Measurements from ENCODE around the gene TTC7B.

GRCh38 chr14:90827919-90828610, 11.8 kb upstream of the TTC7B start:
- TF ChIP-seq POLR2AphosphoS5 (IDR thresholded peaks at IDR 0.05) (peak; percentile 67), TAF1 (IDR thresholded peaks at IDR 0.05; ENCODE audit: low read depth) (no peak), EZH2 (IDR thresholded peaks at IDR 0.05; ENCODE audit: borderline replicate concordance, insufficient read depth, low read length, poor library complexity, severe bottlenecking) (no peak), EP300 (conservative IDR thresholded peaks at IDR 0.05; ENCODE audit: poor library complexity, severe bottlenecking) (no peak), SMC3 (conservative IDR thresholded peaks at IDR 0.05; ENCODE audit: poor library complexity) (no peak), RAD21 (conservative IDR thresholded peaks at IDR 0.05) (no peak), MXI1 (conservative IDR thresholded peaks at IDR 0.05; ENCODE audit: poor library complexity, severe bottlenecking) (peak; percentile 73)
- TF ChIP-seq, protein P1, sequence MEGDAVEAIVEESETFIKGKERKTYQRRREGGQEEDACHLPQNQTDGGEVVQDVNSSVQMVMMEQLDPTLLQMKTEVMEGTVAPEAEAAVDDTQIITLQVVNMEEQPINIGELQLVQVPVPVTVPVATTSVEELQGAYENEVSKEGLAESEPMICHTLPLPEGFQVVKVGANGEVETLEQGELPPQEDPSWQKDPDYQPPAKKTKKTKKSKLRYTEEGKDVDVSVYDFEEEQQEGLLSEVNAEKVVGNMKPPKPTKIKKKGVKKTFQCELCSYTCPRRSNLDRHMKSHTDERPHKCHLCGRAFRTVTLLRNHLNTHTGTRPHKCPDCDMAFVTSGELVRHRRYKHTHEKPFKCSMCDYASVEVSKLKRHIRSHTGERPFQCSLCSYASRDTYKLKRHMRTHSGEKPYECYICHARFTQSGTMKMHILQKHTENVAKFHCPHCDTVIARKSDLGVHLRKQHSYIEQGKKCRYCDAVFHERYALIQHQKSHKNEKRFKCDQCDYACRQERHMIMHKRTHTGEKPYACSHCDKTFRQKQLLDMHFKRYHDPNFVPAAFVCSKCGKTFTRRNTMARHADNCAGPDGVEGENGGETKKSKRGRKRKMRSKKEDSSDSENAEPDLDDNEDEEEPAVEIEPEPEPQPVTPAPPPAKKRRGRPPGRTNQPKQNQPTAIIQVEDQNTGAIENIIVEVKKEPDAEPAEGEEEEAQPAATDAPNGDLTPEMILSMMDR (IDR thresholded peaks at IDR 0.05; ENCODE audit: poor library complexity, severe bottlenecking) = no peak
